IMR-90 (cell line): ENCODE measurements around the gene NTM. TPM values are rescaled to one million over a fixed set of nuclear protein-coding genes. Genes with fewer than 3 reads are reported as not detected.

ENCODE experiments used
- ATAC-seq: fragments of 200-7000 bp; cut with Tn5 transposase; 2 replicates; pipeline ENCODE4 v1.9.1; 2020; ENCODE audit warnings: low read depth, mild to moderate bottlenecking, moderate library complexity
- BruUV-seq: library from RNA; stranded (reverse); fragments of 400-500 nt; replicated peaks from 2 replicates; lab custom pipeline; 2021; lab: Mats Ljungman, UMichigan
- CTCF ChIA-PET: fragments of 300-600 bp; formaldehyde crosslinking; extraction: SDS; loops from one replicate; lab custom pipeline; 2021; ENCODE audit warnings: antibody characterized with exemption; lab: Yijun Ruan, JAX
- POLR2A ChIA-PET: fragments of 300-600 bp; sonication (Branson Sonifier 250); formaldehyde crosslinking; loops from one replicate; lab custom pipeline; 2022; ENCODE audit warnings: antibody characterized with exemption; ENCODE audit not compliant: unreplicated experiment; lab: Charles Lee
- DNase-seq: peaks from one replicate; pipeline ENCODE4 v3.0.0; 2013
- H2AFZ ChIP-seq: replicated peaks from 2 replicates; pipeline ENCODE3; 2013; ENCODE audit warnings: low read length, mild to moderate bottlenecking; ENCODE audit not compliant: poor library complexity
- H2AK5ac ChIP-seq: 2 replicates; pipeline ENCODE4 v1.6.1; 2013; ENCODE audit warnings: low read depth, low read length, inconsistent platforms
- H2AK9ac ChIP-seq: replicated peaks from 2 replicates; pipeline ENCODE3; 2013; ENCODE audit warnings: mild to moderate bottlenecking, low read depth, low read length, moderate library complexity; ENCODE audit not compliant: poor library complexity
- H2BK120ac ChIP-seq: 2 replicates; pipeline ENCODE4 v1.6.1; 2013; ENCODE audit warnings: low read depth, low read length, inconsistent platforms
- H2BK15ac ChIP-seq: 3 replicates; pipeline ENCODE4 v1.6.1; 2013; ENCODE audit warnings: low read depth, low read length, inconsistent platforms
- H2BK20ac ChIP-seq: 2 replicates; pipeline ENCODE4 v1.6.1; 2013; ENCODE audit warnings: low read depth, mild to moderate bottlenecking, inconsistent platforms, low read length, moderate library complexity
- H2BK5ac ChIP-seq: 2 replicates; pipeline ENCODE4 v1.6.1; 2013; ENCODE audit warnings: mild to moderate bottlenecking, low read depth, low read length, inconsistent platforms; ENCODE audit not compliant: poor library complexity, severe bottlenecking
- H3K14ac ChIP-seq: replicated peaks from 2 replicates; pipeline ENCODE4 v1.6.1; 2013; ENCODE audit warnings: low read depth, low read length, inconsistent platforms
- H3K18ac ChIP-seq: 2 replicates; pipeline ENCODE4 v1.6.1; 2013; ENCODE audit warnings: low read depth, low read length, control low read depth
- H3K23ac ChIP-seq: 2 replicates; pipeline ENCODE4 v1.6.1; 2013; ENCODE audit warnings: low read depth, low read length, inconsistent platforms
- H3K27ac ChIP-seq: 2 replicates; pipeline ENCODE4 v1.5.1; 2013; ENCODE audit warnings: mild to moderate bottlenecking, control low read depth, low read length; ENCODE audit not compliant: insufficient read depth
- H3K27me3 ChIP-seq: 2 replicates; pipeline ENCODE4 v1.6.1; 2013; ENCODE audit warnings: low read length; ENCODE audit not compliant: control insufficient read depth, insufficient read depth
- H3K36me3 ChIP-seq: 2 replicates; pipeline ENCODE4 v1.6.1; 2013; ENCODE audit warnings: low read length, mixed read lengths; ENCODE audit not compliant: control insufficient read depth, insufficient read depth
- H3K4ac ChIP-seq: 2 replicates; pipeline ENCODE4 v1.6.1; 2013; ENCODE audit warnings: low read depth, low read length, inconsistent platforms
- H3K4me1 ChIP-seq: 2 replicates; pipeline ENCODE4 v1.6.1; 2013; ENCODE audit warnings: low read length, mixed read lengths; ENCODE audit not compliant: control insufficient read depth, insufficient read depth
- H3K4me2 ChIP-seq: 2 replicates; pipeline ENCODE4 v1.6.1; 2013; ENCODE audit warnings: low read depth, mild to moderate bottlenecking, control low read depth, low read length, moderate library complexity
- H3K4me3 ChIP-seq: 2 replicates; pipeline ENCODE4 v1.5.1; 2013; ENCODE audit warnings: low read depth, mild to moderate bottlenecking, control low read depth, low read length, moderate library complexity; ENCODE audit not compliant: insufficient read depth
- H3K56ac ChIP-seq: 2 replicates; pipeline ENCODE4 v1.6.1; 2013; ENCODE audit warnings: low read length, inconsistent platforms; ENCODE audit not compliant: insufficient read depth; ENCODE audit errors: extremely low read depth
- H3K79me1 ChIP-seq, 2 experiments: 2 replicates each; pipeline ENCODE4 v1.6.1; 2013; ENCODE audit warnings: low read length in 2 of 2, inconsistent platforms in 1 of 2, low read depth in 1 of 2
- H3K9ac ChIP-seq: 2 replicates; pipeline ENCODE4 v1.6.1; 2013; ENCODE audit warnings: low read depth, low read length, control low read depth
- H3K9me1 ChIP-seq: 2 replicates; pipeline ENCODE4 v1.6.1; 2013; ENCODE audit warnings: low read length, inconsistent platforms; ENCODE audit not compliant: insufficient read depth
- H3K9me3 ChIP-seq: 2 replicates; pipeline ENCODE4 v1.6.1; 2013; ENCODE audit warnings: low read length; ENCODE audit not compliant: control insufficient read depth, insufficient read depth
- H4K20me1 ChIP-seq: 2 replicates; pipeline ENCODE4 v1.6.1; 2013; ENCODE audit warnings: low read length, inconsistent platforms; ENCODE audit not compliant: insufficient read depth
- H4K5ac ChIP-seq: 2 replicates; pipeline ENCODE4 v1.6.1; 2013; ENCODE audit warnings: mild to moderate bottlenecking, low read depth, low read length, control low read depth
- H4K8ac ChIP-seq, 2 experiments: 2 replicates each; pipeline ENCODE4 v1.6.1; 2013; ENCODE audit warnings: low read depth in 2 of 2, low read length in 2 of 2, control low read depth in 1 of 2, inconsistent platforms in 1 of 2
- H4K91ac ChIP-seq: 2 replicates; pipeline ENCODE4 v1.6.1; 2013; ENCODE audit warnings: low read depth, low read length, inconsistent platforms; ENCODE audit not compliant: insufficient read depth
- BHLHE40 ChIP-seq: fragments of 150-350 bp; IDR thresholded peaks from 2 replicates; pipeline ENCODE4 v1.6.1; 2016; ENCODE audit warnings: mild to moderate bottlenecking, low read depth, low read length
- CHD1 ChIP-seq: IDR thresholded peaks from 2 replicates; pipeline ENCODE4 v1.6.1; 2012; ENCODE audit warnings: low read depth, low read length, improper control_type of control experiment
- MAFK ChIP-seq: IDR thresholded peaks from 2 replicates; pipeline ENCODE4 v1.6.1; 2012; ENCODE audit warnings: low read depth, low read length, improper control_type of control experiment
- MXI1 ChIP-seq: IDR thresholded peaks from 2 replicates; pipeline ENCODE4 v1.6.1; 2012; ENCODE audit warnings: low read depth, mild to moderate bottlenecking, low read length, moderate library complexity, borderline replicate concordance
- NFE2L2 ChIP-seq: fragments of 150-350 bp; IDR thresholded peaks from 2 replicates; pipeline ENCODE4 v1.6.1; 2016; ENCODE audit warnings: low read depth, mild to moderate bottlenecking, low read length
- RAD21 ChIP-seq: IDR thresholded peaks from 2 replicates; pipeline ENCODE4 v1.6.1; 2012; ENCODE audit warnings: low read length, improper control_type of control experiment
- RCOR1 ChIP-seq: IDR thresholded peaks from 2 replicates; pipeline ENCODE4 v1.6.1; 2012; ENCODE audit warnings: mild to moderate bottlenecking, low read length, improper control_type of control experiment; ENCODE audit not compliant: insufficient replicate concordance
- RFX5 ChIP-seq: IDR thresholded peaks from 2 replicates; pipeline ENCODE4 v1.8.0; 2012; ENCODE audit warnings: low read depth, mild to moderate bottlenecking, low read length, moderate library complexity
- SMC3 ChIP-seq: fragments of 150-350 bp; IDR thresholded peaks from 2 replicates; pipeline ENCODE4 v1.6.1; 2016; ENCODE audit warnings: low read depth, mild to moderate bottlenecking, antibody characterized with exemption, low read length, moderate library complexity
- WGBS, 2 experiments: methylation state at CpG; one replicate each; pipeline versions ENCODE4 v1.1.5 to v1.1.7; 2013; ENCODE audit warnings: missing lambda C conversion rate in 2 of 2; ENCODE audit not compliant: insufficient read length in 1 of 2; ENCODE audit errors: extremely low coverage in 2 of 2; 5-methylcytosine and 5-hydroxymethylcytosine counted together
- dilution Hi-C: fragments of 300-500 bp; cut with HindIII; formaldehyde crosslinking; loops from one replicate; pipeline ENCODE4 v1.14.3; 2018; ENCODE audit warnings: low sequenced_read_pairs; ENCODE audit not compliant: unreplicated experiment
- in situ Hi-C: fragments of 300-500 bp; cut with MboI; formaldehyde crosslinking; loops from 3 replicates; pipeline ENCODE4 v1.14.3; 2019; ENCODE audit warnings: low sequenced_read_pairs, inconsistent platforms, mixed read lengths
- intact Hi-C: fragments of 100-400 bp; cut with micrococcal nuclease; formaldehyde crosslinking; loops from 2 replicates; pipeline ENCODE4 v1.10.0; 2022
- polyA plus RNA-seq, 3 experiments: library from polyadenylated mRNA; depleted of rRNA; stranded (reverse); fragments of >200 nt; gene quantifications; 2 replicates each; pipeline ENCODE4 v1.2.3, GENCODE V29; 2012; ENCODE audit warnings: low replicate concordance in 1 of 3
- total RNA-seq: library from RNA; depleted of rRNA; stranded (reverse); fragments of >200 nt; gene quantifications from 2 replicates; pipeline ENCODE4 v1.2.3, GENCODE V29; 2012
- TF ChIP-seq, protein P1 (sequence below): conservative IDR thresholded peaks from 2 replicates; pipeline ENCODE4 v1.5.1; 2012; ENCODE audit warnings: mild to moderate bottlenecking, low read depth, low read length, improper control_type of control experiment
- TF ChIP-seq, protein P2 (sequence below): fragments of 150-350 bp; IDR thresholded peaks from 2 replicates; pipeline ENCODE4 v1.6.1; 2016; ENCODE audit warnings: low read depth, mild to moderate bottlenecking, low read length, moderate library complexity, borderline replicate concordance
- TF ChIP-seq, protein P3 (sequence below): fragments of 150-350 bp; IDR thresholded peaks from 2 replicates; pipeline ENCODE4 v1.6.1; 2017; ENCODE audit warnings: mild to moderate bottlenecking, antibody characterized with exemption, low read length, low read depth

Gene NTM
- total and polyA plus RNA-seq, 2 of the 4 experiments (the other 2 are of a cell fraction): 19.5 to 25.5 TPM

DNA sequence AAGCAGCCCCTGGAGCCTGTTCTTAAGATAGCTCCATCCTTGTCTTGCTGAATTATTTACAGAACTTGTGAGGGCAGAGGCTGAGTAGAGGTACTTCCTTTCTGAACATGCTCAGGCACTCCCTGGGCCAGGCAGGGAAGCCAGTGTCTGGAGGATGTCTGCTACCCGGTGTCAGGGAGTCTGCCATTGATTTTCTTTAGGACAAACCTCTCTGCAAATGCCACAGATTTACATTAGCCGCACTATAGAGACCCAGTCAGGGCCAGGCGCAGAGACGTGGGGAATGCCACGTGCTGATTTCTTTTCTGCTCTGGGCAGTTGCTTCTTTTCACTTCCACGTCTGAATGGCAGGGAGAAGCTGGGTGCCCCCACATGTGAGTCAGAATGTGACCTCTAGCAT lies 585.5 kb downstream of the NTM start:
- Histone ChIP-seq H3K4me1 (no peaks in the 10 kb centered on the region), H4K5ac (no peak overlapping the region), H3K9ac (no peak overlapping the region), H3K56ac (no peak overlapping the region), H3K9me3 (no peaks in the 10 kb centered on the region), H2BK15ac (no peak overlapping the region), H3K27ac (no peak overlapping the region), H4K20me1 (no peaks in the 10 kb centered on the region), H4K8ac (0 out of 4 replicates have a peak overlapping the region, but pooled peaks of 1 of the 2 experiments have one; percentile 29), H2BK5ac (no peak overlapping the region), H3K4me2 (no peak overlapping the region), H3K14ac (no peak overlapping the region; the same call in 1 of the 2 replicates), H3K79me1 (peaks cover under 1 to 17% of the 10 kb centered on the region in 2 experiments; a peak in 3 of 4 replicates), H3K4ac (peak overlapping the region; percentile 13; the same call in 1 of the 2 replicates), H2AFZ (peak overlapping the region; percentile 79), H3K36me3 (no peaks in the 10 kb centered on the region), H2AK9ac (no peak overlapping the region), H3K9me1 (peaks cover 4% of the 10 kb centered on the region; the same call in 1 of the 2 replicates), H3K4me3 (no peak overlapping the region), H2BK20ac (no peak overlapping the region; the same call in 1 of the 2 replicates), H3K18ac (peak overlapping the region; percentile 81; the same call in 1 of the 2 replicates), H3K27me3 (no peaks in the 10 kb centered on the region), H3K23ac (no peak overlapping the region), H2AK5ac (no peak overlapping the region), H2BK120ac (no peak overlapping the region; the same call in 1 of the 2 replicates), H4K91ac (no peak overlapping the region)
- intact Hi-C loops: no loop called here
- no peak for DNase-seq
- peak; percentile 60 for ATAC-seq
- no TSS peak for BruUV-seq
- ChIA-PET CTCF (no interaction called here), POLR2A (no interaction called here)
- TF ChIP-seq RCOR1: no peak
- TF ChIP-seq RAD21: no peak
- TF ChIP-seq, protein P1, sequence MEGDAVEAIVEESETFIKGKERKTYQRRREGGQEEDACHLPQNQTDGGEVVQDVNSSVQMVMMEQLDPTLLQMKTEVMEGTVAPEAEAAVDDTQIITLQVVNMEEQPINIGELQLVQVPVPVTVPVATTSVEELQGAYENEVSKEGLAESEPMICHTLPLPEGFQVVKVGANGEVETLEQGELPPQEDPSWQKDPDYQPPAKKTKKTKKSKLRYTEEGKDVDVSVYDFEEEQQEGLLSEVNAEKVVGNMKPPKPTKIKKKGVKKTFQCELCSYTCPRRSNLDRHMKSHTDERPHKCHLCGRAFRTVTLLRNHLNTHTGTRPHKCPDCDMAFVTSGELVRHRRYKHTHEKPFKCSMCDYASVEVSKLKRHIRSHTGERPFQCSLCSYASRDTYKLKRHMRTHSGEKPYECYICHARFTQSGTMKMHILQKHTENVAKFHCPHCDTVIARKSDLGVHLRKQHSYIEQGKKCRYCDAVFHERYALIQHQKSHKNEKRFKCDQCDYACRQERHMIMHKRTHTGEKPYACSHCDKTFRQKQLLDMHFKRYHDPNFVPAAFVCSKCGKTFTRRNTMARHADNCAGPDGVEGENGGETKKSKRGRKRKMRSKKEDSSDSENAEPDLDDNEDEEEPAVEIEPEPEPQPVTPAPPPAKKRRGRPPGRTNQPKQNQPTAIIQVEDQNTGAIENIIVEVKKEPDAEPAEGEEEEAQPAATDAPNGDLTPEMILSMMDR: no peak
- TF ChIP-seq SMC3: no peak
- no peak for TF ChIP-seq MAFK
- TF ChIP-seq, protein P2, sequence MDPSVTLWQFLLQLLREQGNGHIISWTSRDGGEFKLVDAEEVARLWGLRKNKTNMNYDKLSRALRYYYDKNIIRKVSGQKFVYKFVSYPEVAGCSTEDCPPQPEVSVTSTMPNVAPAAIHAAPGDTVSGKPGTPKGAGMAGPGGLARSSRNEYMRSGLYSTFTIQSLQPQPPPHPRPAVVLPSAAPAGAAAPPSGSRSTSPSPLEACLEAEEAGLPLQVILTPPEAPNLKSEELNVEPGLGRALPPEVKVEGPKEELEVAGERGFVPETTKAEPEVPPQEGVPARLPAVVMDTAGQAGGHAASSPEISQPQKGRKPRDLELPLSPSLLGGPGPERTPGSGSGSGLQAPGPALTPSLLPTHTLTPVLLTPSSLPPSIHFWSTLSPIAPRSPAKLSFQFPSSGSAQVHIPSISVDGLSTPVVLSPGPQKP: no peak
- TF ChIP-seq, protein P3, sequence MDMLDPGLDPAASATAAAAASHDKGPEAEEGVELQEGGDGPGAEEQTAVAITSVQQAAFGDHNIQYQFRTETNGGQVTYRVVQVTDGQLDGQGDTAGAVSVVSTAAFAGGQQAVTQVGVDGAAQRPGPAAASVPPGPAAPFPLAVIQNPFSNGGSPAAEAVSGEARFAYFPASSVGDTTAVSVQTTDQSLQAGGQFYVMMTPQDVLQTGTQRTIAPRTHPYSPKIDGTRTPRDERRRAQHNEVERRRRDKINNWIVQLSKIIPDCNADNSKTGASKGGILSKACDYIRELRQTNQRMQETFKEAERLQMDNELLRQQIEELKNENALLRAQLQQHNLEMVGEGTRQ: no peak
- no peak for TF ChIP-seq CHD1
- no peak for TF ChIP-seq BHLHE40
- no peak for TF ChIP-seq NFE2L2
- TF ChIP-seq RFX5: no peak
- TF ChIP-seq MXI1: no peak
- in situ Hi-C loops: no loop called here
- dilution Hi-C loops: no loop called here
- no CpG with 5 or more reads among the region's 6 CpGs for WGBS, 2 experiments
